ENCODE results near the gene MROH9. TPM values are rescaled to one million over a fixed set of nuclear protein-coding genes. Genes with fewer than 3 reads are reported as not detected.

MROH9 gene
- total and polyA plus RNA-seq, 2 of the 8 experiments (the other 6 are each of a cell fraction or from before 2014, with no cell fraction given) = not detected

GRCh38 chr1:171062902-171063301 is 127.6 kb downstream of the MROH9 start:
- no peak overlapping the region for H2BK20ac ChIP-seq (ENCODE audit: low read length)
- no peak overlapping the region for H3K18ac ChIP-seq (ENCODE audit: extremely low read depth, low read length)
- no peak for TF ChIP-seq FOSL1 (IDR thresholded peaks at IDR 0.05; ENCODE audit: insufficient read depth, low read depth, low read length)
- no peak for TF ChIP-seq HDAC6 (IDR thresholded peaks at IDR 0.05; ENCODE audit: low read depth, low read length)
- no peak for TF ChIP-seq SIX5 (IDR thresholded peaks at IDR 0.05; ENCODE audit: low read depth, low read length)
- no peak for TF ChIP-seq EP300 (IDR thresholded peaks at IDR 0.05; ENCODE audit: borderline replicate concordance in 1 of 2, low read depth in 2 of 2, low read length in 2 of 2)
- H3K14ac ChIP-seq (ENCODE audit: insufficient read length) = no peak overlapping the region
- H3K27ac ChIP-seq (ENCODE audit: low read depth, low read length) = no peak overlapping the region
- no peak overlapping the region for H3K56ac ChIP-seq (replicated peaks; ENCODE audit: insufficient read length, low read depth, low read length)
- POLR2A ChIA-PET (ENCODE audit: partially characterized antibody) = no interaction called here
- H4K20me1 ChIP-seq (replicated peaks in 1 of 2; ENCODE audit: control insufficient read depth in 1 of 2, insufficient read depth in 2 of 2, low read length in 2 of 2) = no peaks in the 10 kb centered on the region
- H4K5ac ChIP-seq (ENCODE audit: insufficient read length, low read depth, low read length) = no peak overlapping the region
- no peaks in the 10 kb centered on the region for H3K4me1 ChIP-seq (replicated peaks in 1 of 4; ENCODE audit: control insufficient read depth in 3 of 4, insufficient read depth in 4 of 4, low read length in 3 of 4)
- H3K36me3 ChIP-seq (ENCODE audit: control insufficient read depth in 2 of 4, insufficient read depth in 4 of 4, low read length in 3 of 4) = no peaks in the 10 kb centered on the region
- FAIRE-seq (no peak), DNase-seq (ENCODE audit: low read depth in 1 of 2, low spot score in 2 of 2) (no peak)
- no peak overlapping the region for H2BK15ac ChIP-seq (ENCODE audit: low read length)
- no peak overlapping the region for H3K4ac ChIP-seq (replicated peaks; ENCODE audit: insufficient read length, low read depth, low read length)
- H3K79me1 ChIP-seq (ENCODE audit: low read depth, low read length) = no peaks in the 10 kb centered on the region
- H4K91ac ChIP-seq (replicated peaks; ENCODE audit: insufficient read length, low read length) = no peak overlapping the region
- H2AFZ ChIP-seq (ENCODE audit: low read length) = no peak overlapping the region
- H3K79me2 ChIP-seq (ENCODE audit: control insufficient read depth in 1 of 2, insufficient read depth in 2 of 2, low read length in 2 of 2) = no peaks in the 10 kb centered on the region
- no peak overlapping the region for H2BK5ac ChIP-seq (ENCODE audit: low read depth, low read length)
- H4K8ac ChIP-seq (ENCODE audit: extremely low read depth, insufficient read depth, low read length) = no peak overlapping the region
- no peak overlapping the region for H3K23ac ChIP-seq (ENCODE audit: insufficient read length)
- no peaks in the 10 kb centered on the region for H3K9me3 ChIP-seq (ENCODE audit: insufficient read depth in 2 of 2, low read depth in 1 of 2, low read length in 1 of 2)
- CTCF ChIA-PET (ENCODE audit: partially characterized antibody) = no interaction called here
- no peak overlapping the region for H3K4me3 ChIP-seq (ENCODE audit: extremely low read depth in 1 of 4, insufficient read depth in 2 of 4, low read depth in 3 of 4, low read length in 4 of 4)
- H3K9ac ChIP-seq (replicated peaks in 1 of 4; ENCODE audit: extremely low read depth in 1 of 4, low read depth in 3 of 4, low read length in 3 of 4) = no peak overlapping the region
- WGBS, 2 experiments (ENCODE audit: extremely low coverage in 1 of 2, insufficient coverage in 1 of 2, insufficient read length in 1 of 2, insufficient replicate concordance in 2 of 2, low coverage in 1 of 2, low lambda C conversion rate in 2 of 2, missing lambda C conversion rate in 1 of 2) = 75% methylated on average over 3 of the region's 4 CpGs; no CpG with 5 or more reads in 1 of the 2 experiments
- H3K27me3 ChIP-seq (replicated peaks in 1 of 4; ENCODE audit: control insufficient read depth in 3 of 4, extremely low read depth in 1 of 4, insufficient read depth in 3 of 4, low read length in 3 of 4) = no peaks in the 10 kb centered on the region
- H2BK120ac ChIP-seq (replicated peaks; ENCODE audit: low read depth, low read length) = no peak overlapping the region
- no peak overlapping the region for H2BK12ac ChIP-seq (ENCODE audit: low read depth, low read length)
- no peaks in the 10 kb centered on the region; the same call in 1 of the 2 replicates for H3K23me2 ChIP-seq (ENCODE audit: low read depth, low read length)
- no peak overlapping the region for H3K4me2 ChIP-seq (ENCODE audit: insufficient read depth in 1 of 2, low read depth in 2 of 2, low read length in 2 of 2)
- no peak overlapping the region for H2AK5ac ChIP-seq (ENCODE audit: low read depth, low read length)
